Activated naive CD8-positive, alpha-beta T cell treated with anti-CD3 and anti-CD28 coated beads, Interleukin-2, amount 10 ng/mL, durations not matched to agents 7 days and 5 days (primary cell): ENCODE data around the gene CCT5. TPM values are rescaled to one million over a fixed set of nuclear protein-coding genes. Genes with fewer than 3 reads are reported as not detected.

Experiments used
- total RNA-seq, 2 experiments: library from RNA; stranded (reverse); gene quantifications; one replicate each; pipeline ENCODE4 v1.2.3, GENCODE V29; 2021

CCT5 gene
- total RNA-seq, 2 experiments from 2014 or later: 170 to 182 TPM

Other genes with a start within 250 kb of the CCT5 start
- 10 to 100 TPM; 16.9 to 17.7 TPM for gene ATPSCKMT, start 392 bp upstream of the CCT5 start, total RNA-seq
- gene CMBL, start 57.6 kb downstream of the CCT5 start, total RNA-seq: 1 to 10 TPM; 2.4 to 2.8 TPM
- 100 to 1,000 TPM; 127 to 135 TPM for gene MARCHF6, start 103.4 kb downstream of the CCT5 start, total RNA-seq
- 1 to 10 TPM; 1.4 to 1.5 TPM for gene ROPN1L, start 191.6 kb downstream of the CCT5 start, total RNA-seq